H4 (cell line): Measurements from ENCODE around the gene CEP41. TPM values are rescaled to one million over a fixed set of nuclear protein-coding genes. Genes with fewer than 3 reads are reported as not detected.

Source experiments
- DNase-seq: peaks from one replicate; pipeline ENCODE4 v3.0.0-alpha.2; 2015; ENCODE audit warnings: low spot score
- total RNA-seq: library from RNA; depleted of rRNA; stranded (reverse); fragments of >200 nt; shearing (Covaris generic); gene quantifications from 2 replicates; pipeline ENCODE4 v1.2.3, GENCODE V29; 2014

Gene CEP41
- total RNA-seq, 1 experiment from 2014 or later = 36.0 TPM

DNA sequence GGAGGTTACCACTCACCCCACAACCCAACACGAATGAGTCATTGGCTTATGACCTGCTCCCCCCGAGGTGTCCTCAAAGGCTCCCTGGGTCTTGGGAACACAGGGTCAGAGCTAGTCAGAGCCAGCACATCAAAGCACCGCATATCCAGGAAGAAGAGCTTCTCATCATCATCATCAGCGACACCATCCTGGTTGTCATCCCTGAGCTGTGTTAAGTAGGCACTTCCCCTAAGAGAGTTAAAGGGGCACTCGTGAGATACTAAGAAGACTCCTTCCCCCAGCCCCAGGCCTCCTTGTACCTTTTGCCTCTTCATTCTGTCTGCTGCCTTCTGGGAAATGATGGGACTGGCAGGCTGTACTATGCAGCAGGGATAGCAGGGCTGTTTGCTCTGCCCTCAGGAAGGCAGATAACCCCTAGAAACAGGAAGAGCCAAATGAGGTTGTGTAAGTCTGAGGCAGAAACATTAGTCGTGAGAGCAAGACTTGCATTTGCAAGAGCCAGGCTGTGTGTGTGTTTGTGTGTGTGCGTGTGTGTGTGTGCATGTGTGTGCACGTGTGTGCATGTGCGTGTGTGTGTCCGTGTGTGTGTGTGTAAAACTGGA lies 71.6 kb downstream of the CEP41 start:
- DNase-seq = peak; percentile 48

DNA sequence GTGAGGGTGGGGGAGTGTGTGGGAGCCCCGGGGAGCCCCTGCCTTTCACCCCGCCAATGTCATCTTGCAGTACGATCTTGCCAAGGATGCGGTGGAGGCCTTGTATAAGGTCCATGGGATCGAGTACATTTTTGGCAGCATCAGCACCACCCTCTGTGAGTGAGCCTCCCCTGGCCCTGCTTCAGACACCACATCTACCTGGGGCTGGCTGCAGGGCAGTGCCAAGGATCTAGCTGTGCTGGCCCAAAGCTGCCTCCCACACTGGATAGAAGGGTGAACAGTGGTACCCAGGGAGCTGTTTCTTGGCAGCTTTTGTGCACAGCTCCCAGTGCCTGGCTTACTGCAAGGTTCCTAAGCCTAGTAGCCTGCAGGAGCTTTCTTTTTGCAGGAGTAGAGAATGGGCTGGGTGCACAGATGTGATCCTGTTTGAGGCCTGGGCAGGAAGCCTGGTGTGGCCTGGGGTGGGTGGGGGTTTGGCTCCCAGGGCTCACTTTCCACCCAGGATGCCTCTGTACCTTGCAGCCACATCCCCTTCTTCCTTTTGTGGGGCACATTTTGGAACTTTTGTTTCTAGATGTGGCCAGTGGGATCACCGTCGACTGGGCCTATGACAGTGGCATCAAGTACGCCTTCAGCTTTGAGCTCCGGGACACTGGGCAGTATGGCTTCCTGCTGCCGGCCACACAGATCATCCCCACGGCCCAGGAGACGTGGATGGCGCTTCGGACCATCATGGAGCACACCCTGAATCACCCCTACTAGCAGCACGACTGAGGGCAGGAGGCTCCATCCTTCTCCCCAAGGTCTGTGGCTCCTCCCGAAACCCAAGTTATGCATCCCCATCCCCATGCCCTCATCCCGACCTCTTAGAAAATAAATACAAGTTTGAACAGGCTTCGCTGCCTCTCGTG lies 72.7 kb downstream of the CEP41 start:
- no peak for DNase-seq

DNA sequence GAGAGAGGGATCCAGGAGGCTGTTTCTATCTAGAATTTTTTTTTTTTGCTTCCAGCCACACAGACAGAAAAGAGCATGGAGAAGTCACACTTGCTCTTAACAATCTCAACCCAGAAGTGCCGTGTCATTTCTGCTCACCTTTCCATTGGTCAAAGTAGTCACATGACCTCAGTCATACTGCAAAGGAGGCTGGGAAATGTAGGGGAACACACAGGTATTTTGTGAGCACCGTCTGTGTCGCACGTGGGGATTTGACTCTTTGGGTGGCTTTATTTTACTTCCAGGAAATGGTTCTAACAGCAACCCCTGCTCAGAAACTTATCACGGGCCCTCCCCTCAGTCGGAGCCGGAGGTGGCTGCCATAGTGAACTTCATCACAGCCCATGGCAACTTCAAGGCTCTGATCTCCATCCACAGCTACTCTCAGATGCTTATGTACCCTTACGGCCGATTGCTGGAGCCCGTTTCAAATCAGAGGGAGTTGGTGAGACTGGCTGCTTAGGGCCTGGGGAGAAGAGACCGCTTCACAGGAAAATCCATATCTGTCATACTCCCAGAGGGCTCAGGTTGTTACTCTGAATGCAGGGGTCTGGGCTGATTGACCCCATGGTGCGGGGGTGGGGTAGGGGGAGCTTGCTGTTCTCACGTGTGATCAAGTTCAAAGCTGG lies 73.6 kb downstream of the CEP41 start:
- no peak for DNase-seq

DNA sequence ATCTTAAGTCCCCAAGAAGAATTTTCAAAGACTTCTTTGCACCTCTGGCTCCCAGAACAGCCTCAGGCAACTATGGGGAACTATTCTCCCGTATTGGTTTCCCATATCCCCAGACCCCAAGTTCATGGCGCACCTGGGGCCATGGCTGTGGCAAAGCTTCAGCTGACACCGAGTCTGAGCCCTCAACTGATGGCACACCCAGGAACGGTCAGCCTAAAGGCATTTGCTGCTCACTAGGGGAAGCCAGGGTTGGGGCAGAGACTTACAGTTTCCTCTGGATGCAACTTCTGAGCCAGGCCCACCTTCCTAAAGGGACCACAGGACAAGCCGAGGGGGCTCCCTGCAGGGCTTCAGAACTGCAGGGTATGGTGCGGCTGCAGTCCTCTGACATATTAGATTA lies 74.3 kb downstream of the CEP41 start:
- DNase-seq = no peak

DNA sequence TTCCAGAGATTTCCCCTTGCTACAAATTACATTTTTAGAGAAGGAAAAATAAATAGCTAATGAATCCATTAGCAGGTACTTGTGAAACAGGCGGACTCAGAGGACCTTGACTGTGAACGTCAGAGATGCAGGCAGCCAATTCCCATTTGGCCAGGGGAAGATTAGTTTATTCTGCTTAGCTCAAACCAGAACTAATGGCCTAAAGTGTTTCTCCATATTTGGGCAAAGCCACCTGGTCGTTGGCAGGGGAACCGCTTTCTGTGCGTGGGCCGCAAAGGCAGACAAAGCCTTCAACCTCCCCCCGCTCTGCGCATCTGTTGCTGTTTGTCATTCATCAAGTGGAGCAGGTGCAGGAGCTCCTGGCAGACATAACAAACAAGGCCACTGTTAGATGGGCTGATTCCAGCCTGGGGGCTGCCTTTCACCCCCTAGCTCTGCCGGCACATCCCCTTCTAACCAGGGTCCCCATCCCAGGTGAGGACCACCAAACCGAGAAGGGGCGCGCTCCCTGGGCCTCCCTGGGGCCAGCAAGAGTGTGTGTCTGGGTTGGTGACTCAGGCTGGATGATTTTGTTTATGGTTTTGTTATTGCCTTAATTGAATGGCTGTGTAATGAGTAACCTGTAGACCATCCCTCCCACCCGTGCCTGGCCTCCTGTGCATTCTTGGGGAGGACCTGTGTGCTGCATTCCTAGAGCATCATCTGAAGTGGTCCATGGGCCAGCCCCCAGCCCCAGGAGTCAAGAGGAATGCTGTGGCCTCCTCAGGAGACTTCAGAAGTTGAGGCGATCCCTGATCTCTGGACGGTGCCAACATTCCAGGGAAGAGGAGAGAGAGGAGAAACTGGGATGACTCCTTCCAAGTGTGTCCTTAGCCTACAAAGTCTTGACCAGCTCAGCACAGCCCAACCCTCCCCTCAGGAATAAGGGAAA lies 75.0 kb downstream of the CEP41 start:
- DNase-seq = peak; percentile 96

DNA sequence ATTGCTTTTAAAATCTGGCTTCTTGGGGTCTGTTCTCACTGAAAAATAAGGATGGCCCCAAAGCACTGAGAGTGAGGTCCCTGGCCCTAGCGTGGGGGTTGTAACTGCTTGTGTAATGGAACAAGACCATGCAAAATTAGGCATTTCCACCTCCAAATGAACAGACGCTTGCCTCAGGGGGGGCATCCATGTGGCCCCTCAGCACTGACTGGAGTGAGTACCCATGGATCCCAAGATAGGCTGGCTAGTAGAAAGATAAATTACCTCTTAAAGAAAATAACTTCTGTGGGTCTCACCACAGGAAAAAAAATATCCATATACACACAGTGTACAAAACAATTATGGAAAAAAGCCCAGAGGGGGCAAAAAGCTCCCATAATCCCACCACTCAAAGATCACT lies 75.7 kb downstream of the CEP41 start:
- no peak for DNase-seq

DNA sequence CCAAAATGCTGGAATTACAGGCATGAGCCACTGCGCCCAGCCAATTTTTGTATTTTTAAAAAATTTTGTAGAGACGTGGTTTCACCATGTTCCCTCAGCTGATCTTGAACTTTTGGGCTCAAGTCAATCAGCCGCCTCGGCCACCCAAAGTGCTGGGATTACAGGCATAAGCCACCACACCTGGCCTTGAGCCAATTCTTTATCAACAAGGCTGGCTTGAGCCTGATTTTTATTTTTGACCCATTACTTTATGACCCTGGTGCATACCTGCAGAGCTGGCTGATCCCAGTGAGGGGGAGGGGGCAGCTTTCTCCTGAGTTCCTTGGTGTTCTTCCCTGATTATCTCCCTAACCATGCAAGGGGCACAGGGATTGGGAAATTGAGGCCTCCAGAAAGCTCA lies 76.4 kb downstream of the CEP41 start:
- no peak for DNase-seq

DNA sequence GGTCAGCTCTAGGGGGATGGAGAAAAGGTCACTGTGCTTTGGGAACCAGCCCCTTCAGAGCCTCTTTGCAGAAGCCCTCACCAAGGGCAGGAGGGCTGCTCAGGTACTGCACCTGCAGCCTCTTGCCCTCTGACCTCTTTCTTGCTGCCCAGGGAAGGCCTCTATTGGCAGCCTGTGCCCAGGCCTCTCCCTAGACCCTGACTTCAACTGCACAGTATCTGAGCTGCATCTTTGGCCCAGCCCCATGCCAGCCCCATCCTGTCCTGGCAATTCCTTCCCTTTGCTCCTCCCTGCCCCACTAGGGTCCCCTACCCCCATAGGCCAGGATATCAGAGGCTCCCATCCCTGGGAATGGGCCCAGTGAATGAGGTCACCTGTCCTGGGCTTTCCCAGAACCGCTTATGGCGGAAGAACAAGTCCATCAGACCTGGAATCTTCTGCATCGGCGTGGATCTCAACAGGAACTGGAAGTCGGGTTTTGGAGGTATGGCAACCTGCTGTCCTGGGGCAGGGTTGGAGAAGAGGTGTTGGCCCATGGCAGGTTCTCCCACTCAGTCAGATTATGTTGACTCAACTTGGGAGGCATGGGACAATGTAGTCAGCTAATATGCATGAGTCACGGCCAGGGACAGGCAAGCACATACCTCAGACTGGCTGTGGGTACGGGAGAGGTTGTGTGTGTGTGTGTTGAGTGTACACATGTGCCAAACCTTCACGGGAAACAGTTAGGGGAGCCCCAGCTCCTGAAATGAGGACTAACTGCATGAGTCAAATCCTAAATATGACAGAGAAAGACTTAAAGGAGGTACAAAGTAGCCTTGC lies 77.6 kb downstream of the CEP41 start:
- DNase-seq = peak; percentile 98

DNA sequence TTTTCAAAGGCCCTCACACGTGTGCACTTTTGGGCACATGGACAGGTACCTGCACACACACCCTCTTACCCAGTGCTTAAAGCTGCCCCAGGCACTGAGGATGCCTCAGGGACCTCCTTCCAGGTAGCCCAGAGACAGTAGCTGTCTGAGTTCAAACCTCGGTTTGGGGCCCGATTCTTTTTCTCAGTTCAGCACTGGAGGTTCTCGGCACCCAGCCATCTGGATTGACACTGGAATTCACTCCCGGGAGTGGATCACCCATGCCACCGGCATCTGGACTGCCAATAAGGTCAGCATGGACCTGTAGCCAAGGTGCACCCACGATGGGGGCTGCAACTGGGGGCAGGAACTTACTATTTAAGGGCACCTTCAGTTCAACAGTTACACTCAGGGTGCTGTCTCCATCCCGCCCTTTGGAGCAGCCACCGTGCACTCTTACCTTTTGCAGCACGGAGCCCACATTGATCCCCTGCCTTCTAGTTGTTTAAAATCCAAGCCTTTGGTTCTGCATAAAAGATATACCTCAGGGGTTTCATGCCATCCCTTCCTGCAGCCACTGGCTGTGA lies 78.5 kb downstream of the CEP41 start:
- DNase-seq = no peak

DNA sequence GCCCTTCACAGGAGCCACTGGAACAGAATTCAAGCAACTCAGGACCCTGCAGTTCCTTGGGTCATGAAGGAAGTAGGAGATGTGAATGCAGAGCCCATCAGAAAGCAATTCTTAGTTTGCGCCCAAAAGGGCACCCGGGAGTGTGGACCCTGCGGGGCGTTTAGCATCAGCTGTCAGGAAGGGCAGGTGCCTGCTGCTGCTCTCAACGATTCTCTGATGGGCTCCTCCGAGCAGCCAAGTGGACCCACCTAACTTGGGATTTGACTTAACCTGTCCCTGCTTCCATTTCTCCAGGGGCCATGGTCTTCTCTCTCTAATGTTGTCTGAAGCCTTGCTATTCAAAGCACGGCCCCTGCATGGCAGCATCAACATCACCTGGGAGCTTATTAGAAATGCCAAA lies 79.1 kb downstream of the CEP41 start:
- DNase-seq = no peak

DNA sequence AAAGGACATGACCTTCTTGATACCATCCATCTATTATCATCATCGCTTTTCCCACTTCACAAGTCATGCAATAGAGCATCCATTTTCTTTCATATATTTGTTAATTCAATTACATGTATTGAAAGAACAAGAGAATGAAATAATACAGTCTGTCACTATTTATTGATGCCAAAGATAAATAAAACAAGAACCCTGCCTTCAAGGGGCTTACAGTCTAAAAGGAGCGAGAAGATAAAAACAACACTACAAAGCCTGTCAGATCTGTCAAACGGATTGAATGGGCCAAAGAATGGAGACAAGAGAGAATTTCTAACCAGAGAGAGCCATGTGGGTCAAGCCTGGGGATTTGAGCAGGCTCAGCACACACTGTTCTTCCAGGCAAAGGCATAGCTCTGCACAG lies 80.3 kb downstream of the CEP41 start:
- DNase-seq = no peak

DNA sequence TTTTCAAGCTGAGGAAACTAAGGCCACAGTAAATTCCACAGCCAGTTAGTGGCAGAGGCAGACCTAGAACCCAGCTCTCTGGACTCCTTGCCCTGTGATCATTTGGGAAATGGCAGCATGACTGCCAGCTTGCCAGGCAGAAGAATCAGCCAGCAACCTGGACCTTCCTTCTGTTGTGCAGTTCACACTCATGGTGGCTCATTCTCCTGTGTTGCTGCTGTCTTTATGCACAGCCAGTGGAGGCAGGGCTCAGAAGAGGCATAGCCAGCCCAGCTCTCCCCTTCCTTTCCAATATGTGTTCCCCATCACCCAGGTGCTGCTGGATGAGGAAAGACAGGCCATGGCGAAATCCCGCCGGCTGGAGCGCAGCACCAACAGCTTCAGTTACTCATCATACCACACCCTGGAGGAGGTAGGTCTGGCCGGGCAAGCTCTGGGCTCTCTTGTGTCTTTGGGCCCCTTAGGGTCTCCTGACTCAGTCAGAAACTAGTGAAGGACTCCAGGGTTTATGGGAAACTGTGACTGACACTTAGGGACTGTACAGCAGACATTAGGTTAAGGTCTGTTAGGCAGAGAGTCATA lies 81.4 kb downstream of the CEP41 start:
- DNase-seq = no peak

DNA sequence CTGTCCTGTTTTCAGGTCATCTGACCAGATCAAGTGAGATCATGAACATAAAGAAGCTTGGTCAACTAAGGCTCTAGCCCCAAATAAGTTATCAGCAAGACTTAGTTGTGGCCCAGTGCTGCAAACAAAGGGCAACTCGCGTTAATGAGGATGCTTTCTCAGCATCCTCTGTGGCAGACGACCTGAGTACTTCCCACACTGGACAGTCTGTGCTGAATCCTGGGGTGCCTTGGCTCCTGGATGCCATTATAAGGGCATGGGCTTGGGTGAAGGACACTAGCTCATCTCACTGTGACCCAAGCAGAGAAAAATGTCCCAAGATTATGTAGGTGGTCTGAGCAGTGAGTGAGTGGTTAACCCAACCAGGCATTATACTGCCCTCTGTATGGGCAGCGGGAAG lies 82.3 kb downstream of the CEP41 start:
- no peak for DNase-seq

DNA sequence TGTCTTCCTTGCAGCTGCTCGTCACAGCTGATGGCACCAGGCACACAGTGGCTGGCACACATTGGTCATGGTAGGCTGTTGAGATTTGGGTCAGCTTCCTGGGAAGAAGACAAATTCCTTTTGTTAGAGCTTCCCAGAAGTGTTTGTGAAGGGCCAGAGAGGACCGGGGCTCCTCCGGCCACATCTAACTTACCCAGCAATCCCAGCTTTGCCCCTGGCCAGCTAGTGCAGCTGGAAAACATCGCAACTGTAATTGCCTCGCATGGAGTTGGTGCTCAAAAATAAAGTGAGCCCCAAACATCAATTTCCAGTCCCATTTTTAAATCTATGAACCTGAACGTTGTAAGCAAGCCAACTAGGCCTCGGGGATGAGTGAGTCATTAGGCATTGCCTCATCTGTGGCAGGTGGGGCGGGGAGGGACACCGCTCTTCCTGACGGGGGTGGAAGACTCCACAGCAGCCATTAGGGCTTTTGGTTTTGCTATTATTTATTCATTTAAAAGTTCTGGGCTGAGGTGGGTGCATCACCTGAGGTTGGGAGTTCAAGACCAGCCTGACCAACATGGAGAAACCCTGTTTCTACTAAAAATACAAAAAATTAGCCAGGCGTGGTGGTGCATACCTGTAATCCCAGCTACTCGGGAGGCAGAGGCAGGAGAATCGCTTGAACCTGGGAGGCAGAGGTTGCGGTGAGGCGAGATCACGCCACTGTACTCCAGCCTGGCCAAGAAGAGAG lies 83.8 kb downstream of the CEP41 start:
- DNase-seq = peak; percentile 92

DNA sequence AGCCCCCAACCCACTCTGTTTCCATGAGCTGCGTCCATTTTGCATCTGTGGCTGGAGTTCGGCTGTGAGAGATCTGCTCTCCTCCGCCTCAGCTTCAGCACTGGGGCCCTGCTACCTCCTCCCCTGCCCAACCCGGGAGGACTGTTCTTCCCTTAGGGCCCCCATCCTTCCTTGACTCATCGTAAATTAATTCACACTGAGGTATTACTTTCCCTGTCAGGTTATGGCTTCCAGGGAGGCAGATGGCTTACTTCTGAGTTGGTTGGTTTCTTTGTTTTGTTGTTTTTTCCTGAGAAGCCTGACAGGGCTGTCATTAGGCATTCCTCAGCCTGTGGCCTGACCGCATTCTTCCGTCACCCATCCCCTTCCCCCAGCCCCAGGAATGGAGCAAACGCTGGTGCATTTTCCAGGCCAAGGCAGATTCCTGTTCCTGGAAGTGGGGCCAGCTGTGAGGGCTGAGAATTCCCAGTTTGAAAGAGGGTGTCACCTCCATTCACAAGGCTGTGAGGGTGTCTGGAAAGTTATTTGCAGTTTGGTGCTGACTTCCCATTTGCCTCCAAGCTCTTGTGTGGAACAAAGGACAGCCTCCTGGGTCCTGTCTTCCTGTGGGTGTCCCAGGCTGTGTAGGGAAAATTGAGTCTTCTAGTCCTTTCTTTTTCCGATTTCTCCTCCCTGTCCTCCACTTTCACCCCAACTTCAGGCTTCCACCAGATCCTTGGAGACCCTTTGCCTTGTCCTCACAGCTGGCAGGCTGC lies 84.5 kb downstream of the CEP41 start:
- peak; percentile 98 for DNase-seq

DNA sequence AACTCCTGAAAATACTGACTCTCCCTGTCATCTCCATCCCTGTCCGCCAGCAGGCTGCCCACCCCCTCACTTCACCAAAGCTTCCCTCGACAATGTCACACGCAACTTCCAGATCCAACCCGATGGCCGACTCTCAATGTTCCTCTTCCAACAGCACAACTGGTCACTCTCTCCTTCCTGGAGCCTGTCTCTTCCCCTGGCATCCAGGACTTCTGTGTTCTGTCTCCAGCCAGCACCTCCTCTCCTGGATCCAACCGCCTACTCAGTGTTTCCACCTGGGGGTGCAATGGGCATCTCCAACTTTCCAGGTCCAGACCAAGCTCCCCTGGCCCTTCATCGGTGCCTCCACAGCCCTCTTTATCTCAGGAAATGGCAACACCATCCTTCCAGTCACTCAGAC lies 87.6 kb downstream of the CEP41 start:
- DNase-seq = no peak

DNA sequence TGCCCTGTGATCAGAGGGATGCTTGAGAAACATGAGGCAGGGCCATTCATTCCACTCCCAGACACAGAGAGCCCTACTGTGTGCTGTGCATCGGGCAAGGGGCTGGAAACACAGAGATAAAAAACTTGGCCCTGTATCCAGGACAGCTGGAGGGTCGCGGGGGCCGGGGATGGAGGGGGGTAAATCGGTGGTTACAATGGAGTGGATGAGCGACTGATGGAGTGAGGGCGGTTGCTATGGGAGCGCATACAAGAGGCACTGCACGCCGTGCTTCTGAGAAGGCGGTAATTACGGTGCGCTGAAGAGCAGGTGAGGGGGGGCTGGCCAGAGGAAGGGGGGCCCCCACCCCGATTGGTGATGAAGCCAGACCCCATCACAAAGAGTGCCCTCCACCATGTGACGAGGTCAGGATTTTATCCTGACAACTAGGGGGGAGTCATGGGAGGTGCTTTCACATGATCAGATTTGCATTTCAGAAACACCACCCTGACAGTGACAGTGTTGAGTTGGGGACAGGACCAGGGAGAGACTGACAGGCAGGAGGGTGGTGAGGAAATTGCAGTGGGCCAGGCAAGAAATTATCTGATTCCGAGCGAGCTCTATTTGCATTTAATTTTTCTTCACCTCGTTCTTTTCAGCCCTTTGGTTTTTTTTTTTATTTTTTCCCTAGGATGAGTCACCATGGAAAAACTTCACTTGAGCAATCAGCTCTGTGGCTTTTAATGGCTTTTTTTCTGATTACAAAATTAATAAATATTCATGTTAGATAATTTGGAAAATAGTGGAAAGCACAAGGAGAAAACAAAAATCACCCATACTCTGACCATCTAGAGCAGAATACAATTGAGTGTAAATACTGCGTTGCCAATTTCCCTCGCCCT lies 88.4 kb downstream of the CEP41 start:
- no peak for DNase-seq

DNA sequence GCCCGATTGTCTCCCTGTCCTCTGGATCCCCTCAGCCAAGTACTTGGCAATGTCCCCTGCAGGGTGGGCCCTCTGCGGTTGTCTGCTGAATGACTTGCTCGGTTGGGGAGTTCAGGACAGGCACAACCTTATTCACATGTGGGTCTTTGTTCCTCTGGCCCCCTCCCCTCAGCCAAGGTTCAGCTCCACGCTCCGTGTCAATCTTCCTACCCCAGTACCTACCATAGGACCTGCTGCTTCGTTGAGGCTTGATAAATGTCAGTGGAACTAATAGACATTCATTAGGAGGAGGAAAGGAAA lies 89.1 kb downstream of the CEP41 start:
- no peak for DNase-seq
